ENCODE data around the gene AGMO. TPM values are rescaled to one million over a fixed set of nuclear protein-coding genes. Genes with fewer than 3 reads are reported as not detected.

AGMO gene
- total and polyA plus RNA-seq, 2 of the 8 experiments (the other 6 are each of a cell fraction or from before 2014, with no cell fraction given), result 0.22 to 0.45 TPM

- no peak for FAIRE-seq
- Histone ChIP-seq H3K23ac (ENCODE audit: insufficient read length) (no peak overlapping the region), H3K27me3 (replicated peaks in 1 of 4; ENCODE audit: control insufficient read depth in 3 of 4, extremely low read depth in 1 of 4, insufficient read depth in 3 of 4, low read length in 3 of 4) (no peaks in the 10 kb centered on the region), H3K4me2 (ENCODE audit: insufficient read depth in 1 of 2, low read depth in 2 of 2, low read length in 2 of 2) (no peak overlapping the region), H3K14ac (ENCODE audit: insufficient read length) (no peak overlapping the region), H2AK5ac (ENCODE audit: low read depth, low read length) (no peak overlapping the region), H3K36me3 (ENCODE audit: control insufficient read depth in 2 of 4, insufficient read depth in 4 of 4, low read length in 3 of 4) (peaks cover 0 to 3% (median 0%) of the 10 kb centered on the region in 4 experiments; a peak in 1 of 8 replicates), H4K5ac (ENCODE audit: insufficient read length, low read depth, low read length) (no peak overlapping the region), H2BK15ac (ENCODE audit: low read length) (no peak overlapping the region), H4K91ac (replicated peaks; ENCODE audit: insufficient read length, low read length) (no peak overlapping the region), H3K9ac (replicated peaks in 1 of 4; ENCODE audit: extremely low read depth in 1 of 4, low read depth in 3 of 4, low read length in 3 of 4) (no peak overlapping the region), H4K20me1 (replicated peaks in 1 of 2; ENCODE audit: control insufficient read depth in 1 of 2, insufficient read depth in 2 of 2, low read length in 2 of 2) (no peaks in the 10 kb centered on the region), H2BK120ac (replicated peaks; ENCODE audit: low read depth, low read length) (no peak overlapping the region), H3K9me3 (ENCODE audit: insufficient read depth in 2 of 2, low read depth in 1 of 2, low read length in 1 of 2) (peaks cover 0 to 6% of the 10 kb centered on the region in 2 experiments; a peak in 1 of 4 replicates), H2BK12ac (ENCODE audit: low read depth, low read length) (no peak overlapping the region), H3K4ac (replicated peaks; ENCODE audit: insufficient read length, low read depth, low read length) (no peak overlapping the region), H3K79me2 (ENCODE audit: control insufficient read depth in 1 of 2, insufficient read depth in 2 of 2, low read length in 2 of 2) (no peaks in the 10 kb centered on the region), H3K23me2 (ENCODE audit: low read depth, low read length) (no peaks in the 10 kb centered on the region), H3K56ac (replicated peaks; ENCODE audit: insufficient read length, low read depth, low read length) (no peak overlapping the region), H3K18ac (ENCODE audit: extremely low read depth, low read length) (no peak overlapping the region), H2BK20ac (ENCODE audit: low read length) (no peak overlapping the region), H3K79me1 (ENCODE audit: low read depth, low read length) (no peaks in the 10 kb centered on the region), H3K4me1 (replicated peaks in 1 of 4; ENCODE audit: control insufficient read depth in 3 of 4, insufficient read depth in 4 of 4, low read length in 3 of 4) (no peaks in the 10 kb centered on the region), H3K27ac (ENCODE audit: low read depth, low read length) (no peak overlapping the region), H4K8ac (ENCODE audit: extremely low read depth, insufficient read depth, low read length) (no peak overlapping the region), H2BK5ac (ENCODE audit: low read depth, low read length) (no peak overlapping the region), H2AFZ (ENCODE audit: low read length) (no peak overlapping the region), H3K4me3 (ENCODE audit: extremely low read depth in 1 of 4, insufficient read depth in 2 of 4, low read depth in 3 of 4, low read length in 4 of 4) (no peak overlapping the region)
- TF ChIP-seq CTCF (IDR thresholded peaks at IDR 0.05; ENCODE audit: control extremely low read depth in 1 of 3, insufficient read depth in 1 of 3, low read depth in 1 of 3, low read length in 3 of 3) (no peak), SP2 (IDR thresholded peaks at IDR 0.05; ENCODE audit: low read length) (no peak), BCL11A (IDR thresholded peaks at IDR 0.05; ENCODE audit: low read depth in 2 of 2, low read length in 2 of 2) (no peak), NRF1 (IDR thresholded peaks at IDR 0.05; ENCODE audit: low read depth, low read length) (no peak), KDM4A (IDR thresholded peaks at IDR 0.05; ENCODE audit: low read depth, low read length, severe bottlenecking) (no peak), EP300 (IDR thresholded peaks at IDR 0.05; ENCODE audit: borderline replicate concordance in 1 of 2, low read depth in 2 of 2, low read length in 2 of 2) (no peak), JUND (IDR thresholded peaks at IDR 0.05; ENCODE audit: low read length) (no peak), GTF2F1 (IDR thresholded peaks at IDR 0.05; ENCODE audit: borderline replicate concordance, low read depth, low read length) (no peak), EZH2 (IDR thresholded peaks at IDR 0.05; ENCODE audit: low read depth, low read length, severe bottlenecking) (no peak), CBX8 (IDR thresholded peaks at IDR 0.05; ENCODE audit: borderline replicate concordance, low read depth, low read length) (no peak), RXRA (IDR thresholded peaks at IDR 0.05; ENCODE audit: insufficient read depth, low read depth, low read length) (no peak), SP4 (IDR thresholded peaks at IDR 0.05; ENCODE audit: low read length) (no peak)
- DNase-seq (ENCODE audit: low read depth in 1 of 2, low spot score in 2 of 2), result no peak
- WGBS, 2 experiments (ENCODE audit: extremely low coverage in 1 of 2, insufficient coverage in 1 of 2, insufficient read length in 1 of 2, insufficient replicate concordance in 2 of 2, low coverage in 1 of 2, low lambda C conversion rate in 2 of 2, missing lambda C conversion rate in 1 of 2), result 96% methylated on average over 26 of the region's 43 CpGs; no CpG with 5 or more reads in 1 of the 2 experiments
- CTCF ChIA-PET (ENCODE audit: partially characterized antibody), result interaction anchor here (0.7 to 1.5 kb wide), 2 partner anchors 252 to 692 kb away, joined by 3 read pairs; no protein-coding TSS in a partner anchor
- POLR2A ChIA-PET (ENCODE audit: partially characterized antibody), result no interaction called here
Observed at GRCh38 chr7:15397159-15397550, 164.7 kb downstream of the AGMO start.
